ENCODE measurements around the gene ELMO3.

ELMO3 gene

GRCh38 chr16:67158637-67159600 lies 40.0 kb upstream of the ELMO3 start:
- ATAC-seq: peak; percentile 19
- TF ChIP-seq PPARA (CRISPR knock-in tag; IDR thresholded peaks at IDR 0.05; ENCODE audit: borderline replicate concordance): no peak
- TF ChIP-seq ZNF8 (CRISPR knock-in tag; IDR thresholded peaks at IDR 0.05): no peak

GRCh38 chr16:67161595-67162058 lies 37.3 kb upstream of the ELMO3 start:
- TF ChIP-seq ZFP30 (CRISPR knock-in tag; IDR thresholded peaks at IDR 0.05): no peak
- no peak for TF ChIP-seq POU6F1 (CRISPR knock-in tag; IDR thresholded peaks at IDR 0.05; ENCODE audit: borderline replicate concordance, low read depth)
- TF ChIP-seq PATZ1 (CRISPR knock-in tag; IDR thresholded peaks at IDR 0.05; ENCODE audit: borderline replicate concordance): no peak
- no peak for TF ChIP-seq OSR1 (CRISPR knock-in tag; IDR thresholded peaks at IDR 0.05)
- no peak for TF ChIP-seq ZNF70 (CRISPR knock-in tag; IDR thresholded peaks at IDR 0.05)
- no peak for TF ChIP-seq ZNF8 (CRISPR knock-in tag; IDR thresholded peaks at IDR 0.05)
- no peak for TF ChIP-seq PPARA (CRISPR knock-in tag; IDR thresholded peaks at IDR 0.05; ENCODE audit: borderline replicate concordance)
- no peak for TF ChIP-seq TSHZ2 (CRISPR knock-in tag; IDR thresholded peaks at IDR 0.05)
- TF ChIP-seq ARNTL (CRISPR knock-in tag; IDR thresholded peaks at IDR 0.05; ENCODE audit: borderline replicate concordance, low read depth): no peak
- TF ChIP-seq TOX (CRISPR knock-in tag; IDR thresholded peaks at IDR 0.05; ENCODE audit: borderline replicate concordance): no peak
- TF ChIP-seq ZNF565 (CRISPR knock-in tag; conservative IDR thresholded peaks at IDR 0.05; ENCODE audit: low read depth): no peak
- TF ChIP-seq CSDC2 (CRISPR knock-in tag; IDR thresholded peaks at IDR 0.05): no peak
- no peak for TF ChIP-seq SNAI2 (CRISPR knock-in tag; IDR thresholded peaks at IDR 0.05)
- TF ChIP-seq GLIS3 (CRISPR knock-in tag; IDR thresholded peaks at IDR 0.05): no peak
- TF ChIP-seq TCF4 (CRISPR knock-in tag; IDR thresholded peaks at IDR 0.05; ENCODE audit: borderline replicate concordance): no peak
- no peak for TF ChIP-seq CREB5 (CRISPR knock-in tag; IDR thresholded peaks at IDR 0.05; ENCODE audit: low read depth)
- no peak for TF ChIP-seq ISL1 (CRISPR knock-in tag; IDR thresholded peaks at IDR 0.05)
- no peak for TF ChIP-seq ZC3H10 (CRISPR knock-in tag; IDR thresholded peaks at IDR 0.05)
- TF ChIP-seq BACH2 (CRISPR knock-in tag; IDR thresholded peaks at IDR 0.05; ENCODE audit: borderline replicate concordance): no peak

GRCh38 chr16:67162506-67163163 lies 36.3 kb upstream of the ELMO3 start:
- no peak for TF ChIP-seq ZFP3 (CRISPR knock-in tag; IDR thresholded peaks at IDR 0.05)
- no peak for TF ChIP-seq TCF4 (CRISPR knock-in tag; IDR thresholded peaks at IDR 0.05; ENCODE audit: borderline replicate concordance)
- TF ChIP-seq SNAI2 (CRISPR knock-in tag; IDR thresholded peaks at IDR 0.05): no peak
- TF ChIP-seq CSRNP3 (CRISPR knock-in tag; IDR thresholded peaks at IDR 0.05): no peak
- TF ChIP-seq BACH2 (CRISPR knock-in tag; IDR thresholded peaks at IDR 0.05; ENCODE audit: borderline replicate concordance): no peak
- no peak for TF ChIP-seq RARB (CRISPR knock-in tag; IDR thresholded peaks at IDR 0.05)
- TF ChIP-seq ZNF565 (CRISPR knock-in tag; conservative IDR thresholded peaks at IDR 0.05; ENCODE audit: low read depth): no peak
- no peak for TF ChIP-seq ZNF8 (CRISPR knock-in tag; IDR thresholded peaks at IDR 0.05)
- no peak for TF ChIP-seq ISL1 (CRISPR knock-in tag; IDR thresholded peaks at IDR 0.05)
- no peak for TF ChIP-seq OSR1 (CRISPR knock-in tag; IDR thresholded peaks at IDR 0.05)
- no peak for TF ChIP-seq ARNTL (CRISPR knock-in tag; IDR thresholded peaks at IDR 0.05; ENCODE audit: borderline replicate concordance, low read depth)
- TF ChIP-seq TOX (CRISPR knock-in tag; IDR thresholded peaks at IDR 0.05; ENCODE audit: borderline replicate concordance): no peak
- TF ChIP-seq PPARA (CRISPR knock-in tag; IDR thresholded peaks at IDR 0.05; ENCODE audit: borderline replicate concordance): no peak
- no peak for TF ChIP-seq ZC3H10 (CRISPR knock-in tag; IDR thresholded peaks at IDR 0.05)
- no peak for TF ChIP-seq ZFP30 (CRISPR knock-in tag; IDR thresholded peaks at IDR 0.05)
- TF ChIP-seq ESRRG (CRISPR knock-in tag; IDR thresholded peaks at IDR 0.05): no peak
- no peak for TF ChIP-seq POU6F1 (CRISPR knock-in tag; IDR thresholded peaks at IDR 0.05; ENCODE audit: borderline replicate concordance, low read depth)
- ATAC-seq: no peak

More at GRCh38 chr16:67161595-67162058, 37.3 kb upstream of the ELMO3 start:
- ATAC-seq: no peak

Measured in SK-N-SH treated with all-trans-retinoic acid at 6 μM for 48 hours (cell line).